Subcutaneous adipose tissue (tissue), 4 donors: Measurements from ENCODE around the gene HOXB6. TPM values are rescaled to one million over a fixed set of nuclear protein-coding genes. Genes with fewer than 3 reads are reported as not detected.

ENCODE experiments used
- CTCF ChIP-seq: fragments of 450-650 bp; IDR thresholded peaks from one replicate; pipeline ENCODE4 v1.5.1; 2016; ENCODE audit warnings: low read depth, mild to moderate bottlenecking, control low read depth, antibody characterized with exemption, moderate library complexity
- total RNA-seq, 4 donors: library from RNA; depleted of rRNA; stranded (reverse); fragments of >200 nt; gene quantifications; one replicate each; pipeline ENCODE4 v1.1.0, GENCODE V29; 2016

Gene HOXB6
- total RNA-seq, 4 donors from 2014 or later: 4.8 to 12.1 (median 8.9) TPM

DNA sequence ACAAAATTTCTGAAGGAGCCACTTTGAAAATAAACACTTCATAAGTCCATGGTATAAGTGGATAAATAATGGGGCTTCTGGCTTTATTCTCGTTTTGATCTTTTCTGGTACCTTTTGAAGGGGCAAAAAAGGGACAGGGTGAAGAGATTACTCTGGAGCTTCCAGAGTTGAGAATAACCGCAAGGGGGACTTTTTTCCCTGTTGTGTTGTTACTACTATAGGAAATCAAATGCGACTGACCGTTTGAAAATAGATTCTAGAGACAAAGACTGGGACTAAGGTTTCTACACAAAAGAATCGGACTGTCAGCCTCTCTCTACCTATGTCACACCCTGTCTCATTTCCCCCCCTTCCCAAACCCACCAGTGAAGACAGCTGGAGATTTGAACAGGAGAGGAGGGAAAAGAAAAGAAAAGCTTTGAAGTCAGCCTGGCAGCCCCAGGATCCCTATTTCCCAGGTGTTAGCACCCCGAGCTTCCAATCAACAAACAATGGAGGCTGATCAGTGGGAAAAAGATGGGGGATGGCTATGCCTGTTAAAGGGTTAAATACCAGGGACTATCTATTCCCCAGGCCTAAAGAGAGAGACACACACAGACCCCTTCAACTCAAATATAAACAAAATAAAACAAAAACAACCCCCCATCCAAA lies 35.0 kb downstream of the HOXB6 start:
- no peak for TF ChIP-seq CTCF

GRCh38 chr17:48569240-48569582 lies 35.6 kb downstream of the HOXB6 start:
- no peak for TF ChIP-seq CTCF

- TF ChIP-seq CTCF: no peak
These were observed 36.1 kb downstream of the HOXB6 start for GRCh38 chr17:48568499-48569239.

DNA sequence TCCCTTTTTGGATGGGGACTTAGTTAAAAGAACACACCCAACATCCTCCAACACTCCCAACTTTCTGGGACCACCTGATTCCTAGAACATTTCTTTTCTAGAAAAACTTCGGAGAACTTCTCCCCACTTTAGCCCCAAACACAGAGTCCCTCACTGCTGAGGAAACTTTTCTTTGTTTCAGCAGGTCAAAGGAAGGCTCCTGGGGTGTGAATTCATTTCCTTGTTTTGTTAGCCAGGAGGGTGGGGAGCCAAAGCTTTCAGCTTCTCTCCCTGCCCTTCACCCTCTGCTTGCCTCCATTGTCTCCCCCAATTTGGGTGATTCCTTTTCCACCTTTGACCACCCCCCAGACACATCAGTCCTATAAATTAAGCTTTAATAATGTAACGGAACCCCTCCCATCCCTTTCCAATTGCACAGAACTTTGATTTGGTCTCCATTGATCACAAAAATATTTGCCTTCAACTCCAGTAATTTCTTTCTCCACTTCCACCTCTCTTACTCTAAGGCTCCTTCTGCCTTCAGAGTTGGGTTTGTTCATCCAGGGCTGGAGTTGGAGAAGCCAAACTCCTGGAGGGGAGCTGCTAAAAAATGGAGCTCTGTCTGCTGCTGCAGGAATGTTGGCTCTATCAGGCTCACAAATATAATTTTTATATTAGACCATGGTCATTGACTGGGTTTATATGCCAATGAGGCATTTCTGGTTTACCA lies 37.0 kb downstream of the HOXB6 start:
- TF ChIP-seq CTCF: no peak

- TF ChIP-seq CTCF: no peak
These were observed 37.6 kb downstream of the HOXB6 start for GRCh38 chr17:48567209-48567608.

DNA sequence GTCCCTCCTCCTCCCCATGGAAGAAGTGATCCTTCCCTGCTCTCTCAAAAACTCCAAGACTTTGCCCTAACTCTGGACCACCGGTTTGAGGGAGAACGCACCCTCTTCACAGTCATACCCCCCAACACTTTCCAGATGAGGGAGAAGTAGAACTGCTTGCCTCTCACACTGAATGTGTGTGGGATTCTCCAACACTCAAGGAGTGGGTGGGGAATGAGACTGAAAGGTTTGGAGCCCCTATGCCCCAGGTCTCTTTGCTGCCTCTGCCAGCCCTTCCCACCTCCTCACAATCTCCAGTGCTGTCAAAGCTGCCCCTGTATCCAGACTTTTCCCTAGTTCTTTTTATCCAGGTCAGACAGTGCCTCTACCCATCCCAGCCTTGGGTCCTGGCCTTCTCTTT lies 38.1 kb downstream of the HOXB6 start:
- no peak for TF ChIP-seq CTCF
